IMR-90 (cell line): ENCODE results near the gene DDHD1.
"Not testable (repeated sequence)": the region's sequence is repeated elsewhere in the genome, so short reads cannot be mapped to it uniquely, and the experiment has no call there.

Experiments
- BHLHE40 ChIP-seq: fragments of 150-350 bp; IDR thresholded peaks from 2 replicates; pipeline ENCODE4 v1.6.1; 2016; ENCODE audit warnings: mild to moderate bottlenecking, low read depth, low read length
- POLR2A ChIP-seq: IDR thresholded peaks from 2 replicates; pipeline ENCODE4 v1.6.1; 2012; ENCODE audit warnings: mild to moderate bottlenecking, low read depth, low read length
- TF ChIP-seq, protein P1 (sequence below): fragments of 150-350 bp; IDR thresholded peaks from 2 replicates; pipeline ENCODE4 v1.6.1; 2017; ENCODE audit warnings: mild to moderate bottlenecking, antibody characterized with exemption, low read length, low read depth
- TF ChIP-seq, protein P2 (sequence below): conservative IDR thresholded peaks from 2 replicates; pipeline ENCODE4 v1.5.1; 2012; ENCODE audit warnings: mild to moderate bottlenecking, low read depth, low read length, improper control_type of control experiment

DNA sequence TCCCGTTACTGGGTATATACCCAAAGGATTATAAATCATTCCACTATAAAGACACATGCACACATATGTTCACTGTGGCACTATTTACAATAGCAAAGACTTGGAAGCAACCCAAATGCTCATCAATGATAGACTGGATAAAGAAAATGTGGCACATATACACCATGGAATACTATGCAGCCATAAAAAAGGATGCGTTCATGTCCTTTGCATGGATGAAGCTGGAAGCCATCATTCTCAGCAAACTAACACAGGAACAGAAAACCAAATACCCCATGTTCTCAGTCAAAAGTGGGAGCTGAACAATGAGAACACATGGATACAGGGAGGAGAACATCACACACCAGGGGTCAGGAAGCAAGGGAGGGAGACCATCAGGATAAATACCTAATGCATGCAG is 31.7 kb downstream of the DDHD1 start:
- TF ChIP-seq, protein P1, sequence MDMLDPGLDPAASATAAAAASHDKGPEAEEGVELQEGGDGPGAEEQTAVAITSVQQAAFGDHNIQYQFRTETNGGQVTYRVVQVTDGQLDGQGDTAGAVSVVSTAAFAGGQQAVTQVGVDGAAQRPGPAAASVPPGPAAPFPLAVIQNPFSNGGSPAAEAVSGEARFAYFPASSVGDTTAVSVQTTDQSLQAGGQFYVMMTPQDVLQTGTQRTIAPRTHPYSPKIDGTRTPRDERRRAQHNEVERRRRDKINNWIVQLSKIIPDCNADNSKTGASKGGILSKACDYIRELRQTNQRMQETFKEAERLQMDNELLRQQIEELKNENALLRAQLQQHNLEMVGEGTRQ: not testable (repeated sequence)
- not testable (repeated sequence) for TF ChIP-seq BHLHE40, POLR2A
- TF ChIP-seq, protein P2, sequence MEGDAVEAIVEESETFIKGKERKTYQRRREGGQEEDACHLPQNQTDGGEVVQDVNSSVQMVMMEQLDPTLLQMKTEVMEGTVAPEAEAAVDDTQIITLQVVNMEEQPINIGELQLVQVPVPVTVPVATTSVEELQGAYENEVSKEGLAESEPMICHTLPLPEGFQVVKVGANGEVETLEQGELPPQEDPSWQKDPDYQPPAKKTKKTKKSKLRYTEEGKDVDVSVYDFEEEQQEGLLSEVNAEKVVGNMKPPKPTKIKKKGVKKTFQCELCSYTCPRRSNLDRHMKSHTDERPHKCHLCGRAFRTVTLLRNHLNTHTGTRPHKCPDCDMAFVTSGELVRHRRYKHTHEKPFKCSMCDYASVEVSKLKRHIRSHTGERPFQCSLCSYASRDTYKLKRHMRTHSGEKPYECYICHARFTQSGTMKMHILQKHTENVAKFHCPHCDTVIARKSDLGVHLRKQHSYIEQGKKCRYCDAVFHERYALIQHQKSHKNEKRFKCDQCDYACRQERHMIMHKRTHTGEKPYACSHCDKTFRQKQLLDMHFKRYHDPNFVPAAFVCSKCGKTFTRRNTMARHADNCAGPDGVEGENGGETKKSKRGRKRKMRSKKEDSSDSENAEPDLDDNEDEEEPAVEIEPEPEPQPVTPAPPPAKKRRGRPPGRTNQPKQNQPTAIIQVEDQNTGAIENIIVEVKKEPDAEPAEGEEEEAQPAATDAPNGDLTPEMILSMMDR: not testable (repeated sequence)
